ENCODE measurements around the gene GMNN.

- no peak; the same call in 1 of the 2 replicates for TF ChIP-seq CTCF (IDR thresholded peaks at IDR 0.05)
- TF ChIP-seq POLR2AphosphoS5 (IDR thresholded peaks at IDR 0.05; ENCODE audit: low read depth, low read length), result no peak
Observed at GRCh38 chr6:24827162-24827561, 52.4 kb downstream of the GMNN start.

All from Panc1 (cell line).